Mucosa of gallbladder (tissue), 1 donor: Measurements from ENCODE around the gene GPC6. TPM values are rescaled to one million over a fixed set of nuclear protein-coding genes. Genes with fewer than 3 reads are reported as not detected.

Experiments used
- DNase-seq: peaks from one replicate; pipeline ENCODE4 v3.0.0-alpha.2; 2020; ENCODE audit warnings: low spot score
- total RNA-seq: library from RNA; stranded (reverse); gene quantifications from one replicate; pipeline ENCODE4 v1.2.1, GENCODE V29; 2021
- donor health status: DM: no; HTN: no; CAD: no.

Gene GPC6
- total RNA-seq, 1 donor from 2014 or later: 24.0 TPM

DNA sequence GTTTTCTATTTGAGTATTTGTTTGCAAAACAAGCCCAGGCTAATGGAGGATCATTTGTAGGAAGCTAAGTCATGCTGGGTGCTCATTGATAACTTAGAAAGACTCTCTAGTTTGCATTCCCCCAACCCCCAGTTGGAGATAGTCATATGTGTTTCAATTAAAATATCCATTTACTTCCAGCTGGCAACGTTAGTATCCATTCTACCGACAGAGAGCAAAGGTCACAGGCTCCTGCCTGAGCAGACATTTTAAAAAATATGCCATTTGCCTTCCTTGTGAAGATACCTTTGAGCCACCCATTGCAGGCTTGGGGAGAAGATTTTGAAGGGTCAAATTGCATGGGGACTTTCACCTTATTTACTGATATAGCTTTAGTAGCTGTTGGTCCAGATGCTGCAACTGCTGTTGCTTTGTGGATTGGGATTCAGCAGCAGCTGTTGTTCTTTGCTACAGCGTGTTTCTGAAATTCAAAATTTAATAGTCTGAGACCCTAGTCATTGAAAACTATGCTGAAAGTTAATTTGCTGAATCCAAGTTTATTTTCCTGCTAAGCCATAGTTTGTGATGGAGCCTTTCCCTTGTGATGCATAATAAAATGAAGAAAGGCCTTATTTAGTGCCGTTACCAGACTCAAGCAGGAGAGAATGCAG is 335.1 kb downstream of the GPC6 start:
- no peak for DNase-seq

DNA sequence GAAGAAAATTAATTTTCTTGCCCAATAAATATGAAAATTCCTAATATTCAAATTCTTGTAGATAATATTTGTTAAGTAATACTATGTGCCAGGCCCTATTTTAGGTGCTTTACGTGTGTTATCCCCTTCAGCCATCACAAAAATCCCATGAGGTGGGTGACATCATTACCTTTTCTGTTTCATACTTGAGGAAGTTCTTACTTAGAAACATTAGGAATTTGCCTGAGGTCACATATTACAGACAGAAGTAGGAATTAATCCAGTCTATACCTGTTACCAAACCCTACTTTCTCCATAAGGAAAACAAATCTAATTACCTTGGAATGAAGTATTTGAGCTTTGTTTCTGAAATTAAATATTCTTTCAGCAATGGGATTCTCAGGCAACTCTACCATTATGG is 336.1 kb downstream of the GPC6 start:
- no peak for DNase-seq

DNA sequence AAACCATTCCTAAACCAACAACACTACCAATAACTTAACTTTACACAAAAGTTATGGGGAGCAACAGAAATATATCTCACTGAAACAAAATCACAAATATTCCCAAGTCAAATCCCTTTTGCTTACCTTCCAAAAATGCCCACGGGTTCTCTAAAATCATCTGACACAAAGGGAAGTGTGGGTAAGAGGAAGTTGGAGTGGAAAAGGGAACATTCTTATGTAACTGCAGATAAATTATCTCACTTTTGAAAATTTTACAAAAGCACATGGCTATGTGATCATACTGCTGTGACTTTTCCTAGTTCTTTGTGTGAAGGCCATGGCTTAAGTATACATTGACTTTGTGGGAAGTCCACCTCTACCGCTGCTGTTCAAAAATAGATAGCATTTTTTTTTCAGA is 350.5 kb downstream of the GPC6 start:
- no peak for DNase-seq

DNA sequence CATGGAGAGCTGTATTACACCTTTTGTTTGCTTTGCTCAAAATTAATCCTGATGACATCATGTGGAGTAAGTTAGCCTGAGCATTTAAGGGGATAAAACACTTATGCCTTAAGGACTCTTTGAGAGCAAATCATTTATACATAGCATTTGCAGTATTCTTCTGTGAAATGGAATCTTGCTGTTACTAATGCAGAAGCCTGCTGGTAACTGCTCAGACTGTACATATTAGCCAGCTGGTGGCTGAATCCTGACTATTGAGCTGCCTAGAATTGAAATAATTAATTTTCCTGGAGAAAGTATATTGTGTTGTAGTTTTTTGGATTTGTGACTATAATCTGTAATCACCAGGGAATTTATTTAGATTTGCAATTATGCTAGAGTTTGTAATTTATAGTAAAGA is 363.2 kb downstream of the GPC6 start:
- no peak for DNase-seq

DNA sequence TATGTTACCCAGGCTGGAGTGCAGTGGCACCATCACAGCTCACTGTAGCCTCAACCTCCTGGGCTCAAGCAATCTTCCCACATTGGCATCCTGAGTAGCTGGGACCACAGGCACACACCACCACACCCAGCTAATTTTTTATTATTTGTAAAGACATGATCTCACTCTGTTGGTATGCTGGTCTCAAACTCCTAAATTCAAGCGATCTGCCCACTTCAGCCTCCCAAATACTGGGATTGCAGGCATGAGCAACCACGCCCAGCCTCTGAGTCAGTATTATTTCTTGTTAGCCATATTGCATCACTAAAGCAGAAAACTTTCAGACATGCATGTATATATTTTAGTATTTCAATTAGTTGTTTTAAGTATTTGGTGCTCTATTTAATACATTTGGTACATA is 376.4 kb downstream of the GPC6 start:
- no peak for DNase-seq

DNA sequence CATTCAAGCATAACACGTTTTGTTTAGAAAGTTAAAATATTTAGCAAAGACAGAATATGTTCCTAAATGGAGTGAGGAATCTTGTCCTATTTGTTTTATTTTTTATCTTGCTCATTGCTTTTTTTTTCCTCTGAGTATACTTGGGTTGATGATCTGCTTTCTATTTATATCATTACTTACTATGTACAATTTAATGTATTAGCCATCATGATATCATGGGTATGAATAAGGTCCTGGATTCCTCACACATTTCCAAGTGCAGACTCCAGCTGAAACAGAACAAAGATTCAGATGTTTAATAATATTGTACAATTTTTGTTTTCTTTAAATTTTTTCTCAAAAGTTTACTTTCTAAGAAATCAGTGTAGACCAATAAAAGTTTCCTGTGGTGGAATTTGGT is 388.2 kb downstream of the GPC6 start:
- no peak for DNase-seq

DNA sequence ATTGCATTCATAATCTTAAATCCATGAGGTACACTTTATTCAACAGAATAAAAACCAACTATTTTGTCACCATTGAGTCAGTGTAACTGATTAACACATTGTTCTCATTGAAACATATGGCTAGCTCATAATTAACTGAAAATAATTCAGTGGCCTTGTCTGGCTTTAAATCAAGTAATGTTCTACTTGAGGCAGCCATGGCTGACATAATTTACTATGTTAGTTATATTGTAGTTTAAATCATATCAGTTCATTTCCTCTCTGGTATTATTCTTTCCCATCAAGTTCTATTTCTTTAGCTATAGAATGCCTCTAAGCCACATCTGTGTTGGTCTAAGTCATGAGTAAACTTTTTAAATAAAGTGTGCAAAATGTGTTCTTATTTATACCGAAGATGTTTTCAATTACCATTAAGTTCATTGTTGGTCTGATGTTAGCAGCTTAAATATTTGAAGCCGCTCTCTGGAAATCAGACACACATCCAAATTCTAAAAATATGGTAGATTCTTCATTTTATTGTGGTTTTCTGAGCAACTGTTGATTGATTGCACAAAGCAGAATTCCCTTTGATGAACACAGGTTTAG is 393.7 kb downstream of the GPC6 start:
- DNase-seq: no peak

DNA sequence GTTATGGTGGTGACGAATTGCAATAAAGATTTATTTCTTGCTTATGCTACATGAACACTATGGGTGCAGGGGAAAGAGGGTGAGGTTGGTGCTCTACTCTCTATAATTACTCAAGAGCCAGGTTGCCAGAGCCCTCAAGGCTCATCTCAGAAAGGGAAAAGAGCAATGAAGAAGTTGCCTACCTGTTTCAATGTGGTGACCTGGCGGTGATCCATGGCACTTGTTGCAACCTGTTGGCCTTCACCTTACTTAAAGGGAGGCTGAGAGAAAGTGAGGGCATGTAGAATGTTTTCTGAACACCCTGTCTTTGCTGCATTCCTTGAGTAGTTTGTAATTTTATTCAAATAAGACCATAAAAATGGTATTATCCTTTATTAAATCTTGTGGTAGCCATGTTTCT is 394.4 kb downstream of the GPC6 start:
- DNase-seq: no peak

DNA sequence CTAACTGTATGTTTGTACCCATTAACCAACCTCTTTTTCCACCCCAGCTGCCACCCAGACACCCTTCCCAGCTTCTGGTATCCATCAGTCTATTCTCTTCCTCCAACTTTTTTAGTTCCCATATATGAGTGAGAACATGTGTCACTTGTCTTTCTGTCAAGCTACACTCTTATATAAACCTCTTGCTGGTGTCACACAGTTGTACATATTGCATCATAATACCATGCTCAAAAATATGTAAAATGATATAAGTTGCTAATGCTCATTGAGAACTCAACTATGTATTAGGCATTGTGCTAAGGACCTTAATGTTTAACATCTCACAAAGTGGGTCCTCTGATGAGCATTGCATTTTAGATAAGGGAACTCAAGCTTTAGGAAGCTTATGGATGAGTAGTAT is 395.4 kb downstream of the GPC6 start:
- DNase-seq: no peak

DNA sequence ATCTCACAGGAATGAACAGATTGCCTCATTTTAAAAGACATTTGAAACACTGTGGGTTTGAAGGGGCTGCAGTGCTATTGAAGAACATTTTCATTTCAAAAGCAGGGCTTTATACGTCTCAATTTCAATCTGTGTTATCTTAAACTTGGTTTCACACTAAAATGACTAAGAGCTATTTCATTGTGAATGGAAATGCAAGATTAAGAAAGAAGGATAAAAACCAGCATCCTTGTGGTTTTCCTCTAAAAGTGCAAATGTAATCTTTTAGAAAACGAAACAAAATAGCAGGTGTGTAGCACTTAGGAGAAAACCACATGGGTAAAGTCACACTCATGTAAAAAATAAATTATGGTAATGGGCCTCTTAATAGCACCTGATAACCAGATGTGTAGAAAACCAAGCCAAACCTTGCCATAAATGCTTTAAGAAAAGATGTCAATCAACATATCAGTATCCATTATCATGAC is 397.7 kb downstream of the GPC6 start:
- no peak for DNase-seq

DNA sequence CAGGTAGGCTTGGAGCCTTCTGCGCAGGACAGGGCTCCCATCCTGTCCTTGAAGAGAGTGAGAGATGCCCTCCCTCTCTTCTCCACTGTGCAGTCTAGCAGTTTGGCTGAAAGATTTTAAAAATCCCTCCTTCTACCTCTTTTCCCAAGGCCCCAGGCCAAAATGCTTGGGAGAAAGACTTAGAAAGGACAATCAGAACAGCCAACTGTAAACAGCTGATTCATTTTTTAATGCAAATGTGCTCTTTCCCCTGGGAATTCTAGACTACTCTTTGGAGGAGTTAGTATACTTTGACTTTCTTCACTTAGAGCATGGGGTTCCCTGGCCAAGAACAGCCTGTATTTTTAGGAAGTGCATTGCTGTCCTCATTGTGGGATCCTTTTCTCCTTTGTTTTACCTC is 398.9 kb downstream of the GPC6 start:
- DNase-seq: no peak

DNA sequence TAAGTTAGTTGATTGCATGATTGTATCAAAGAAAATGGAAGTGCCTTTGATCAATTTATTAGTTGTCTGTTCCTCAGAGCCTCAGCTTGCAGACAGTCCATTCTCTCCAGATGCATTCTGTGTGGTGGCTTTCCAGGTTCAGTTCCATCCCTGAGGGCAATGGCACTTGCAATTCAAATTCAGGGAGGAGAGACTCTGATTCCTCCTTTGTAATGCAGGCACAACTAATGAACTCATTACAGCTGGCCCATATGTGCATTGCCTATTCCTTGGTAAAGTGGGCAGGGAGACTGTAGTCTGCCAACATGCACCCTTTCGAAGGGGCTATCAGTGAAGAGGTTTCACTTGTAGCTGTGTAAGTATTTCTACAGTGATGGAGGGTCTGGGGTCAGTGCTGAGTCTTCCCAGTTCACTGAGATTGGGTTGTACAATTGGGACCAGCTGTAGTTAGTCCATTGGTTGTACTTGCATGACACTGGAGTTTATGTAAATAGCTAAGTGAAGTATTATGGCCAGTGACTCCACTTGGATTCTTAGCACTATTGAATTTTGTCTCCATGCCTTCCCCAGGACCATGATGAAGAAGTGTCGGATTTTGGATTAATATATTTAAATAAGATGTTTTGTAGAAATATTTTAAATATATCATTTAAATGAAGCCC is 401.7 kb downstream of the GPC6 start:
- DNase-seq: no peak

DNA sequence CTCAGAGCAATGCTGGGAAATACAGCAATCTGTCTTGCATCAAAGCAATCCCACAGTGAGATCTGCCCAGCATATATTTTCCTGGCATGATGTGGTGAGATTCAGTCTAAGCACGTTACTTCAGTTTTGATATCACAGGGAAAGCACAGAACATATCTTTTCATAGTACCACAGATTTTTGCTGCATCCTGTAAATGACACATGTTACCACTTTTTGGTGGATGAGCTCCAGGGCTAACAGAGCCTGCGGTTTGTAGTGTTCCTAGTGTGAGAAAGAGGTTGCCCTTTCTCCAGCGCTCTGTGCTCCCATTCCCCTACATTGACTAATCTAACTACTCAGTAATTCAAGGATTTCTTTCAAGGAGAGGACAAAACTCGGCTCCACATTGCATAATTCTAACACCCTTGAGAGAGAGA is 409.0 kb downstream of the GPC6 start:
- DNase-seq: no peak

DNA sequence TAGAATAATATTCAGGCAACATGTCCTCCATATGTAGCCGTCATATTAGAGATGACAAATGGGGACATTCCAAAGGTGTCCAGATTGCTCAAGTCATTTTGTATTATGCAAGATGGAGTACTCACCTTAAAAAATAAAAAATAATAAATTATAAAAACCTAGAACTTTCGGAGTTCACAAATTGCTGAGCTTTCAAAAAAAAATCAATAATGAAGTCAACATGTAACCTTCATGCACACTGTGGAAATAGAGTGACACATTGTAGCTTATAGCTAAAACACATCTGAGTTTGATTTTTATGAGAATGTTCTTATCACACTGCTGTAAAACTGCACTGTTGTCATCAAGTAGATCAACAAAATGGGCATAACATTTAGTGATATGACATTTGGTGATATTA is 411.2 kb downstream of the GPC6 start:
- no peak for DNase-seq

DNA sequence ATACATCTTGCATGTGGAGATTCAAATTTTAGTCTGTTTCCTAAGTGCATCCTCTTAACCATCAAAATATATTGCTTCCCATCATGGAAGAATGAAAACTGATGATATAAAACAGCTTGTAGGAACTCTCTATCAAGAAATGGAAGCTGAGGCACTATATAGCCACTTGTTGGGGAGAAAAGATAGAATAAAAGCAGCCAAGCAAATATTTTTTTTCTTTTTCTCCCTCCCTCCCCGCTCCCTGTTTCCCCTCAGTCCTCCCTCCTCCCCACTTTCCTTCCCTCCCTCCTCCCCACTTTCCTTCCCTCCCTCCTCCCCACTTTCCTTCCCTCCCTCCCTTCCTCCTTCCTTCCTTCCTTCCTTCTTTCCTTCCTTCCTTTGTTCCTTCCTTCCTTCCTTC is 413.8 kb downstream of the GPC6 start:
- DNase-seq: no peak

DNA sequence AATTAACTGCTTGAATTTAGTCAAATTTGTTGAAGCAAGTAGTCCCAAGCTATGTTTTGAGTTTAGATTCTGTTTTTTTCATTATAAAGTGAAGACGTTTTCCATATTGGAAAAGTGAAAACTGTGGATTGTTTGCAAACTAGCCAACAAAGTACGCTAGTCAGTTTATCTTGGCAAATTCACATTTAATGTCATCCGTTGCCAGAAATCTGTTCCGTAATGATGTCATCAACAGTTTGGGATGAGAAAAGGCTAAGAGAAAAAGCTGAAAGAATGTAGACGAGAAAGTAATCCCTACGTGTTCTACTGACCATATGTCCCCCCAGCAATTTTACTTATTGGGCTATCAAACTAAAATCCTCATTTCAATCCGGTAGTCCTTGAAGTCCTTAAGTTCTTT is 419.6 kb downstream of the GPC6 start:
- no peak for DNase-seq

DNA sequence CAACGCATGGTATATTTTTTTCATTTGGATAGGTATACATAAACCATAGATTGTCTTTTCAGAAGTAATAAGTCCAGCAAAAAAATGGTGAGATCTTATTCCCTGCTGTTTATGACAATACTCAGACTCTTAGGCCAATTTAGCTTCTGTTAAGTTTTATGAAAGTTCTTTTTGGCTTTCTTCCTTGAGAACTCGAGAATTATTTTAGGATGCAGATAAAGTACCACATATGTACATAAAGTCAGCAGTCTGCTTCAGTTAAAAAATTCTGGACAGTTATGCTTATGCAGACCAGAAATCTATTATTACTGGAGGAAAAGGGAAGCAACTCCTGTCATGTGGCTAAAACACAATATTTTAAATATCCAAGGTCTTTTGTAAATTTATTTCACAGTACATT is 422.9 kb downstream of the GPC6 start:
- no peak for DNase-seq

DNA sequence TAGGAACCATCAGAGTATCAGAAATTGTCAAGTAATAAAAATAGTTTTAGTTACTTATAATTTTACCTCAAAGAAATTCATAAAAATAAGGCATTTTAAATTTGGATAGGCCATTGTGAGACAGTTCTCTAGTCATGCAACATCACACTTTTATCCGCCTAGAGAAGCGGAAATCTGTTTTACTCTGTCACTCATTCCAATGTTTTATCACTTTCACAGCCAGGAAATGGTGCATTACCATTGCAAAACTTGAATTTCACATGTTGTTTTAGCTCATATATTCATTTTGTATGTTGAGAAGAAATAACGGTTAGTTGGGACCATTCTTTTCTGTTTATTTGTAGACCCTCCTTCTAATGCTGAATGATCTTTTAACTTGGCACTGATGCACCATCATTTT is 427.2 kb downstream of the GPC6 start:
- no peak for DNase-seq

DNA sequence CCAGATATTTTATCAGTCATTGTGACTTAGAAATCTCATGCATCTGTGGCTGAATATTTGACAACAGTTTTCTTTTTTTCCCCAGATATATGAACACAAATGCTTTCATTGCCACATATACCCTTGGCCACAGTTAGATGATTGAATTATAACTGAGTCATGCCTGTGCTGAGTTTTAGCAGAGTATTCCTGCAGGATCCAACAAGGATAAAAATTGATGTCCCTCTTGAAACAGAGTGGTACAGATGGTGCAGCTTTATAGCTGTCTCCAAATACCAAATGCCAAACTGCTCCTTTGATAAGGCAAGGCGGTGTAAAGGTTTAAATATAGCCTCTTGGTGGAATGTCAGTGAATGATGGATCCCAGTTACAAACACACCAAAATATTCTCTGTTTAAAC is 428.5 kb downstream of the GPC6 start:
- no peak for DNase-seq

DNA sequence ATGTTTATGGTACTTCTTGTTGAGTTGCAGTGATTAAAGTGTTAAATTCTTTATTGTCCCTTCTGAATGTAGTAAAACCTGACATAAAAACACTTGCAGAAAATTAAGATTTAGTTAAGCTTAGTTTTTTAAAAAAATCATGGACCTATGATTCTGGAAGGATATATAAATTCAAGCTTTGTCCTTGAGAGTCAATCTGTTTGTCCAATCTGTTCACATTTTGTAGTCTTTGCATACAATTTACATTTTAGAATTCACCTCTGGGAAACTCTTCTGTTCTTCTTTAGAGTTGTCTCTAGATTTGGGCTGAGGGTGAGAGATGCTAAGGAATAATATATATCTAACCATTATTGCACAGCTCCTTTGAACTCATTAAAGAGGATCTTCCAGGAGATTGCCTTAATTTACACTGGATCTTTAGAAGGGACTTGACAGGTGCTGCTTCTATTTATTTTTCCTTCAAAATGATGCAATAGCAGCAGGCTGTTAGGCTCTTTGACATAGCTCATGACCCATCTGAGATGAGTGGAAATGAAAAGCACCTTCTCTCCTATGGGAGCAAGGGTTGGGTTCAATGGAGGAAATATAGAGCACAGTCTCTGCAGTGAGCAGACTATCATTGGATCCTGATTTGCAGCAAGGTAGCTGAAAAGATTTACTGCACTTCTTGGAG is 433.9 kb downstream of the GPC6 start:
- no peak for DNase-seq

DNA sequence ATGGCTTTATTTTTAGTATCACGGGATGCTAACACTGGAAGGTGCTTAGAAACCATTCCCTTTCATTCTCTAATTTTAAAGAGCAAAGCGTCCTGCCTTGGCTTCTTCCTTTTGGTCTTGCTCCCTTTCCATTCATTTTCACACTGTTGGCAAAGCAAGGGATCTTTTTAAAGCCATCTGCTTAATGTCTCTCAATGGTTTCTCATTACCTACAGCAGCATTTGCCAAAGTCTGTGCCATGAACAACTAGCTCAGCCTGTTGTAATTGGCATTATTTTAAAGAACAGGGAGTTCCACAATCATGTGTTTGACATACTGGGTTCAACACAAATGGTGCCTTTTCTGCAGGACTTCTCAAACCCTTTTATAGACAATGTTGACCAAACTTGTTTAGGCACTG is 444.3 kb downstream of the GPC6 start:
- no peak for DNase-seq

DNA sequence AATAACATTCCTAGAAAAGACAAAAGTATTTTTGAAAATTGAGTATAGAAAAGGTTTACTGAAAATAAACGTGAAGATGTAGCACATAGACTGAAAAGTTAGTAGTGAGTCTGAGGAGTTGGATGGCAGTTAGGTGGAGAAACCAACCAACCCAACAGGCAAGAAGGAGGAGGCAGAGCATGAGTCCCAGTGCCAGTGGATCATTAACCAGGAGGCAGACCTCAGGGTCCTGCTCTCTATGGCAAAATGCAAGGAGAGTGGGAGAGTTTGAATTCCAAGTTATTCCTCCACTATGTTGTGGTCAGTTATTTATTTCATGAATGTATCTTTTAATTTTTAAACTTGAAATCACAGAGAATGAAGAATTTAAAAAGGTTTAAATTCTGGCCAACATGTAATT is 446.4 kb downstream of the GPC6 start:
- no peak for DNase-seq

DNA sequence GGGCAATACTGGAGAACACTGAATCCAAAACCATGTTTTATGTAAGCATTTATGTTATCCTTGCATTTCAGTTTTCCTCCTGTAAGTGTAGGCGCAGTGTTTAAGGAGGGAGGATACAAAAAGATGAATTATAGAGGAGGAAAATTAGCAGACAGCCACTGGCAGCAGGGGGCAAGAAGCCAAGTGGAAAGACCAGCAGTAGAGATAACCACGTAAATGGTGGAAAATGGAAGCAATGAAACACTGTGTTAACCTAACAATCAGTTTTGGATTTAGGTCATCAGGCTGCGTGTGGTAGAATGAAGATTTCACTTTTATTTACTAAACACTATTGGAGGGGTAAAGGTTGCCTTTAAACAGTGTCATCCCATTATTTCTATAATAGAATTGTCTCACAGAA is 447.3 kb downstream of the GPC6 start:
- DNase-seq: no peak
